NK-92 treated with Interleukin-12 subunit alpha and Interleukin-12 subunit beta, amount 100 ng/mL, for 24 hours (cell line): ENCODE data around the gene TRPC4AP.
A peak's percentile ranks its signal among the peaks of the same experiment; 100 is the strongest.

Source experiments
- DNase-seq: peaks from one replicate; lab custom pipeline; 2025; lab: John Stamatoyannopoulos, UW

The TRPC4AP gene

DNA sequence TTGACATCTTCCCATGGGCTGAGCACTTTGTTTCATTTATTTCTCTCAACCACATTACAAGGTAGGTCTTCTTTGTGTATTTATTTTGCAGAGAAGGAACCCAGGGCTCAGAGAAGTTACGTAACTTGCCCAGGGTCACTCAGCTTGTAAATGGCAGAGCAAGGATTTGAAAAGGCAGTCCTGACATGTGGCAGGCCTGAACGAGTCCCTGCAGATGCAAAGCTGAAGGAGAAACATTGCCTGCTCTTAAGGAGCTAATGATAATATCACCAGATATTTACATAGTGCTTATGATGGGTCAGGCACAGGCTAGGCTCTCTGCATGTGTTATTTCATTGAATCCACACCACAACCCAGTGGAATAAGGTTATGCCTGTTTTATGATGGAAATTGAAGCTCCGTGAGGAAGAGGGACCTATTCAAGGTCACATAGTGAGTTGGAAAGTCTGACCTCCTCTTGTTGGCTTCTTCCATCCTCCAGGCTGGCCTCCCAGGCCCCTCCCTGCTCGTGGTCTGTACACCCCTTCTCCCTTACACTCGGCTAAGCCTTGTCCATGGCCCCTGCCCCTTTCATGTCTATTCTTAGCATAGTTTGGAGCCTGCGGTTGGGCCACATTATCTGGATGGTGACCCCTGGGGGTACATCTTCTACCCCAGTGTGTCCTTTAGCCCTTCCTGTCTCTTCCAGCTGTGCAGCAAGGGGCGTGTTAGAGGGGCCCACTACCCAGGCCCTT lies 124.4 kb downstream of the TRPC4AP start:
- no peak for DNase-seq

DNA sequence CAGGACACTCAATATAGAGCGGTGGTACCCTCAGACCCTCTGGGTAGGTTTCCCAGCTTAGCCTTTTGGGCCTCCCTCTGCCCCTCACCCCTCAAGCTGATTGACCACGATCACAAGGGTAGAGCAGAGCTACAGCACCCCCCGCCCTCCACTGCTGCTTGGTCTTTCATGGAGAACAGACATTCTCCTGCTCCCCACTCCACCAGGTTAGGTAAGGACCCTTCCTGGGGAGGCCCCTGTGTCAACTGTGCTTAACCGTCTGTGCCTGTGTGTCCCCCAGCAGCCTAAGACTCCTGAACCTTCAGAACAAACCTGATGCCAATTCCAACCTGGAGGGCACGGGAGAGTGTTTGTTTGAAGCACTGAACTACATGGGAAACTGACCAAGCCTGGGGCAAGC lies 125.2 kb downstream of the TRPC4AP start:
- no peak for DNase-seq

- no peak for DNase-seq
These were observed 127.6 kb downstream of the TRPC4AP start for GRCh38 chr20:34965051-34965450.

DNA sequence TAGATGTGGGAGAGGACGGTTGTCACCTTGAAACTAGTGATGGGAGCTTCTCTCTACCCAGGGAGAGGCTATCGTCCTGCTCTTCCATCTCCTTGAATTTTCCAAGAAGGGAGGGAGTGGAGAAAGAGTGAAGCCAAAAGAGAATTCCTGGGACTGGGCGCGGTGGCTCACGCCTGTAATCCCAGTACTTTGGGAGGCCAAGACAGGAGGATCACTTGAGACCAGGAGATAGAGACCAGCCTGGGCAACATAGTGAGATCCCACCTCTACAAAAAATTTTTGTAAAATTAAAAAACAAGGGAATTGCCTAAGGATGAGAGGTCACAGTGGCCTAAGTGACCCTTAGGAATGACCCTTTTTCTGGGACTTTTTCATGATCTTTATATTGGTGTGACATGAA lies 128.1 kb downstream of the TRPC4AP start:
- no peak for DNase-seq

DNA sequence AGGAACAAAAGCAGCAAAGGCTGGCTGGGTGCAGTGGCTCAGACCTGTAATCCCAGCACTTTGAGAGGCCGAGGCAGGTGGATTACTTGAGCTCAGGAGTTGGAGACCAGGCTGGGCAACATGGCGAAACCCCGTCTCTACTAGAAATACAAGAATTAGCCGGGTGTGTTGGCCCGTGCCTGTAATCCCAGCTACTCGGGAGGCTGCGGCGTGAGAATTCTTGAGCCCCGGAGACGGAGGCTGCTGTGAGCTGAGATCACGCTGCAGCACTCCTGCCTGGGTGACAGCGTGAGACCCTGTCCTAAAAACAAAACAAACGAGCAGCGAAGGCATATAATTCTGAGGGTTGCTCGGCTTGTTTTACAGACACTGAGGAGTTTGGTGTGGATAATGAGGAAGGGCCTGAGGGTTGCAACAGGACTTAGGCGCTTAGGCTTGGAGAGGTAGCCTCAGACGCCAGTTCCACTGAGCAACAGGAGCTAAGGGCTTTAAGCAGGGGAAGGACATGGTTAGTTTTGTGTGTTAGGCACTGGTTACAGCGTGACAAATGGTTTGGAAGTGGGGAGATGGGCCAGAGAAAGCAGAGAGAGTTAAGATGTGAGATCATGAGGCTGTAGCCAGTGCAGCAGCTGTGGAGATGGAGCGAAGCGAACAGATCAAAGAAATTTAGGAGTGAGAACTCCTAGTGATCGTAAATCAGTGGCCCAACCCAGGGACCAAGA lies 135.7 kb downstream of the TRPC4AP start:
- no peak for DNase-seq

DNA sequence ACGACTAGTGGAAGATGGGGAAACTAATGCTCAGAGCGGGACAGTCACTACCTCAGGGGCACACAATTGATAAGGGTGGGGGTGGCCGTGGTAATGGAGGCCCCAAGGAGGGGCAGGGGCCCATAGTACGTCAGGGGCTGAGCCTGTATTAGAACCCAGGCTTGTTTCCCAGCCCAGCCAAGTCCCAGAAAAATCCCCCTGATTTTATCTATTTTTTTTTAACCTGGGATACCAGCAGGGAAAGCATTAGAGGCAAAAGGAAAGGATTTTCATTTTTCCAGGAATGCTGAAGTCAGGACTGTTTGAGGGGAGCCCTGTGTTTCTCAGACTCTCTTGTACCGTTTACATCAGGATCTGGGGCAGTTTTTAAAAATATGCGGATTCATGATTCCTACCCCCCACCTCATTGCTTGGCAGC lies 136.6 kb downstream of the TRPC4AP start:
- no peak for DNase-seq

GRCh38 chr20:34955231-34956040 lies 137.2 kb downstream of the TRPC4AP start, which contains the start of the genes GSS and MYH7B:
GSS (minus strand) TSS chr20:34955806; CDS start chr20:34951852, 3,954 bp downstream.
MYH7B (plus strand) TSS chr20:34955868; CDS start chr20:34978006, 22,138 bp downstream.
- DNase-seq, result peak; percentile 95

GRCh38 chr20:34954904-34955230 lies 137.7 kb downstream of the TRPC4AP start:
- no peak for DNase-seq

GRCh38 chr20:34953960-34954359 lies 138.6 kb downstream of the TRPC4AP start:
- DNase-seq, result no peak

- no peak for DNase-seq
These were observed 139.9 kb downstream of the TRPC4AP start for GRCh38 chr20:34952671-34953070.
